Activated naive CD8-positive, alpha-beta T cell treated with anti-CD3 and anti-CD28 coated beads, Interleukin-2, amount 50 U/mL, for 16 hours (primary cell): Measurements from ENCODE around the gene RNF38.
A peak's percentile ranks its signal among the peaks of the same experiment; 100 is the strongest.
"Not testable (repeated sequence)": the region's sequence is repeated elsewhere in the genome, so short reads cannot be mapped to it uniquely, and the experiment has no call there.

Experiments used
- DNase-seq: peaks from one replicate; pipeline ENCODE4 v3.0.0-alpha.2; 2020; ENCODE audit warnings: low read depth, low spot score

RNF38 gene

DNA sequence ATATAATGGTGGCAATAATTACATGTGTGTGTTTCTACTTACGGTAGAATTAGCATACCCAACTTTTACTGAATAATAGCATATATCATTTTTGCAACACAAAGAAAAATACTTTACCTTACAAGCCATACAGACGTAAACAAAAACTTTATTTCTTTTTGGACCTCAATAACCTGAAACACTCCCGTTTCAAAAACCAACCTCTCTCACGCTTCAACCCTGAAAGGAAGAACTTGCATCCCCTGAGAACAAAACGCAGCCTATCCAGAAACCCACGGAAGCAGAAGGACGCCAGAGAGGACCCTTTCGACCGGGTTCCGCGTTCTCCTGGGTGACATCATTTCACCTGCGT lies at the start of gene RNF38:
RNF38 (minus strand) TSS at position 290 of the 352 bp plus-strand sequence; CDS start at position 129, 161 bp downstream.
- peak; percentile 12 for DNase-seq

DNA sequence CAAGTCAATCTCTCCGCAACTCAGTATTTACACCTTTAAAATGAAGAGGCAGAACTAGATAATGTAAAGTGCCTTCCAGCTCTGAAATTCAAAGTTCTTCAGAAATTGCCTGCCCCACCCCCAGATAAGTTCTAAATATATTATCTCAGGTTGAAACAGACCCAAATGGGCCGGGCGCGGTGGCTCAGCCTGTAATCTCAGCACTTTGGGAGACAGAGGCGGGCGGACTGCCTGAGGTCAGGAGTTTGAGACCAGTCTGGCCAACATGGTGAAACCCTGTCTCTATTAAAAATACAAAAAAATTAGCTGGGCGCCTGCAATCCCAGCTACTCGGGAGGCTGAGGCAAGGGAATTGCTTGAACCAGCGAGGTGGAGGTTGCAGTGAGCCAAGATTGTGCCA lies 48.5 kb upstream of the RNF38 start:
- not testable (repeated sequence) for DNase-seq

DNA sequence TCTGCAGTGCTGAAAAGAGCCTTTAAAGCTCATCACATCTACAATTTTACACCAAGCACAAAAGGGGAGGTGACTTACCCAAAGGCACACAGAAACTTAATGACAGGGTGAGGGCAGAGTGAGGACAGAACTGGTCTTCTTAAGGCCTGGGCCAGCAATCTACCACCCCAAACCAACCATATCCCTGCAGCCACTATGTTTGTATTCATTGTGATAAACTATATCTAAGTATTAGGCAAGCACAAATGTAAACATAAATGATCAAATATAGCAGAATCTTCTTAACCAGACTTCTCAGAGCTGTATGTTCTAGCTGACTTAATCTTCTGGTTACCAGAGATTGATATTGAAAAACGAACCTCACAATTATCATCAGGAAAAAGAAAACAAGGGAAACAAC lies 47.9 kb upstream of the RNF38 start:
- DNase-seq, result no peak

DNA sequence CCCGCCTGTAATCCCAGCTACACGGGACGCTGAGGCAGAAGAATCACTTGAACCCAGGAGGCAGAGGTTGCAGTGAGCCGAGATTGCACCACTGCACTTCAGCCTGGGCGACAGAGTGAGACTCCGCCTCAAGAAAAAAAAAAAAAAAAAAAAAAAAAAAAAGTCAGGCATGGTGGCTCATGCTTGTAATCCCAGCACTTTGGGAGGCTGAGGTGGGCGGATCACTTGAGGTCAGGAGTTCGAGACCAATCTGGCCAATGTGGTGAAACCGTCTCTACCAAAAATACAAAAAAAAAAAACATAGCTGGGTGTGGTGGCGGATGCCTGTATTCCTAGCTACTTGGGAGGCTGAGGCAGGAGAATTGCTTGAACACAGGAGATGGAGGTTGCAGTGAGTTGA lies 46.6 kb upstream of the RNF38 start:
- DNase-seq, result not testable (repeated sequence)

DNA sequence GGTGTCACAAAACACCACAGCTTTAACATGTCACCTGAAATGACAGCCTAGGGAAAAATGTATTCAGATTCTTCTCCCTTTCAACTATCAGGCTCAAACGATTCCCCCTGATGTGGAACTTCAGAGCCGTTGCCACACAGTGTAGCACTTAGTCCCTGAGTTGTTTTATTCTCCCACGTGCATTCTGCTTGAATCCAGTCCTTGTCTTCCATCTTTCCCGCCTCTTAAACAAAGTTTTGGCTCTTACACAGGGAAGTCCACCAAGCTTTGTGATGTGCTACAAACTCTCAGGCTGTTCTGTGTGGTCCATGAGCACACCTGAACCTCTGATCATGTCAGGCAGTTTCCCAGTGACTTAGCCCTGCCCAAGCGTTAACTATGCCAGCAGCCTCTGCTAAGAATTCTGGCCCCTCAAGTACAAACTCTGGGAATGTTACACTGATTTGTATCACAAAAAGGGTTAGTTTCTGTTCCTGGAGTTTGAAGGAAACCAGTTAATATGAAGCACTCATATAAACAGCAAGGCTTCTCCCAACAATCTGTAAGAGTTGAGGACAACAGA lies 45.8 kb upstream of the RNF38 start:
- DNase-seq, result no peak

DNA sequence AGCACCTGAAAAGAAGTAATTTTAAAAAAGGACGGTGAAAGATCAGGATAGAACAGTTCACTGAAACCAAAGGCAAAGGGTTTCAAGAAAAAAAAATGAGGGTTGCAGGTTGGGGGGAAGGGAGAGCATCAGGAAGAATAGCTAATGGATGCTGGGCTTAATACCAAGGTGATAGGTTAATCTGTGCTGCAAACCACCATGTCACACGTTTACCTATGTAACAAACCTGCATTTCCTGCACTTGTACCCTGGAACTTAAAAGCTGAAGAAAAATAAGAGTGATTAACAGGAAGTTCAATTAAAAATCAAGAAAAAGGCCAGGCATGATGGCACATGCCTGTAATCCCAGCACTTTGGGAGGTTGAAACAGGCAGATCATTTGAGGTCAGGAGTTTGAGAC lies 44.1 kb upstream of the RNF38 start:
- no peak for DNase-seq

DNA sequence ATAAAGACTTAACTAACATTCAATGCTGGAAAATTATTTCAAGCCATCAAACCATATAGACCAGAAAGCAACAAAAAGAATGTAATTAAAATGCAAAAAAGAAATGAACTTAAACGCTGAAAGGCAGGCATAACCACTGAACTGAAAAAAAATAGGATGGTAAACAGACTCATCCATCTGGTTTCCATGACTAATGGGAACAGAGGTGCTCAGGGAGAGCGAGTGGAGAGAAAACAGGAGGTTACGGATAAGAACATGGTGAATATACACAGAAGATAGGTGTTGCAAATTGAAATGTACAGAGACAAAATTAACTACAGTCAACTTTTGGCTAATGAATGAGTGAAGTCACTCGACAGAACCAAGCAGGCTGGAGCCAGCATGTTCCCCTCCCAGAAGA lies 43.5 kb upstream of the RNF38 start:
- DNase-seq, result no peak

DNA sequence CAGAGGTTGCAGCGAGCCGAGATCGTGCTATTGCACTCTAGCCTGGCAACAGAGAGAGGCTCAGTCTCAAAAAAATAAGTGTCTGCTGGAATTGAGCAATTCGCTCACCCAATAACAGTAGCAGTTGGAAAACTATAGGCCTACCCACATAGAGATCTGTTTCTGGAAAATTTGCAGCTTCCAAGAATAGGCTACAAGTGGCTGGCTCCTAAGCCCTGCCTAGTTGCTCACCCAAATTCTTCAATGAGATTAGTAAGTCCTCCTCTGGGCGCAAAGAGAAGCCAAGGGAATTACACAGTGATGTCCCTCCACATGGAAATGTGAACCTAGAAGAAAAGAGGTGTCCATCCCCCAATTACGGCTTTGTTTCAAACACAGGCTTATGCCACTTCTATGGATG lies 42.6 kb upstream of the RNF38 start:
- DNase-seq, result no peak

DNA sequence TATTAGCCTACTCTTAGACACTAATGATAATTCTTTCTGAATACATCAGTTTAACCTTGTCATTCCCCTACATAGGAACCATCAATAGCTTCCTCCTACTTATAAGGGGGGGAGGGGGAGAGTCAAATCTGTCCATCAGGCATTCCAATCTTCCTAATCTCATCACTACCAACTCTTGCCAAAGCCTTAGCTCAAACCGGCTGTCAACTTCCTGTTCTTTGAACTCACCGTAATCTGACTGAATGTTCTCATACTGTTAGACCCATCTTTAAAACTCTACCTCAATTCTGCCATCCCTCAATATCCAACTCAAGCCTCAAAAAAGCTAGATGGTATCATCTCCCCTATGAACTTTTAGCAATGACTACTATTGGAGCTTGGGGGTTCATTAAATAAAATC lies 41.9 kb upstream of the RNF38 start:
- DNase-seq, result no peak

DNA sequence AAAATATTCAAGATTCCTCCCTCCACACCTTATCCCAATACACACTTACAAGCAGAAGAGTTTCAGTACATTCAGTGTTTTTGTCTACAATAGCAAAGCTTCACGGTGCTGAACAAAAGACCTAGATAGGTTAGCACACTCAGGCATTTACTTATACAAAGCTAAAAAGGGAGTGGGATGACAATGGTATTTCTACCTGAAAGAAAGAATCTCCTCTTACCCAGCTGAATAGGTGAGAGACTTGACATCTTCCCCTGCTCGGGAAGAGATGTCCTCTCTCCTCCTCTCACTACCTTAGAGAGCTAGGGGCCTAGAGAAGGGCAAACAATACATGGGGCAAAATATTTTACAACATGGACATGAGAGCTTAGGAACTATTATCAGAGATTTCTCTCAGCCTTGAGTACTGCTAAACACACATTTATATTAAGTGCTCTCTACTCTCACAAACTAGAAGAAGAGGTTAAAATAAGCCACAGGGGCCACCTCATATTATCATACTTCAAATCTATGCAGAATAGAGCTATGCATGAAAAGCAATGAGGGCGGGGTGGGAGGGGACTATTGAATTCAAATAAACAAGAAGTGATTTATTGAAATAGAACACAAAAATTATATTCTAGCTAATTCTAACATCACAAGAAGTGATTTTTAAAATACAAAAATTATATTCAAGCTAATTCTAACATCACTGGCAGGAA lies 38.6 kb upstream of the RNF38 start:
- DNase-seq, result no peak

DNA sequence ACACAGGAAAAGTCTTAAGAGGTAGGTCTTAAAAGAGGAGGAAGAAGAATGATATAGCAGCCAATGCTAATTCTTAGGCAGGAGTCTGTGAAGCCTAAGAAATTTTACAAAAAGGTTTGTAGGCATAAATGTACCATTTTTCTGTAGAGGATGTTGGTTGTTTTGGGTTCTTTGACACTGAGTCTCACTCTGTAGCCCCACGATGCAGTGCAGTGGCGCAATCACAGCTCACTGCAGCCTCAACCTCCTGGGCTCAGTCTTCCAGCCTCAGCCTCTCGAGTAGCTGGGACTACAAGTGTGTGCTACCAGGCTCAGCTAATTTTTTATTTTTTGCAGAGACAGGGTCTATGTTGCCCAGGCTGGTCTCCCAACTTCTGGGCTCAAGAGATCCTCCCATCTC lies 37.7 kb upstream of the RNF38 start:
- no peak for DNase-seq

DNA sequence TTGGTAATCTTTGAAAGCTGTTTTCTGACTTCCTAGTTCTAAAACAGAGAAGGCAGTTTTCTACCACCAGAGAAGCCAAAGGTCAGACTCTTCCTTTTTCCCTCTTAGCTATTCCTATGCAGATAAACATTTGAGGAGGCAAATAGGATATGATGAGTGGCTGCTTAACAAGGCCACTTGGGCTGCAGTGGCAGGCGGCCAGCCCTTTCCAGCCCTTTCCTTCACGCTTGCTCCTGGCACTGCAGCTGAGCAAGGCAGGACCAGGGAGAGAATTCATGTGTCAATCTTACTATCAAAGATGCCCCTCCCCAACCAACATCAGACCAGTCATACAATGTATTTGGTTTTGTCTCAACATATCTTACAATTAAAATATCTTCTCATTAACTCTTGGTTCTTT lies 36.8 kb upstream of the RNF38 start:
- no peak for DNase-seq

DNA sequence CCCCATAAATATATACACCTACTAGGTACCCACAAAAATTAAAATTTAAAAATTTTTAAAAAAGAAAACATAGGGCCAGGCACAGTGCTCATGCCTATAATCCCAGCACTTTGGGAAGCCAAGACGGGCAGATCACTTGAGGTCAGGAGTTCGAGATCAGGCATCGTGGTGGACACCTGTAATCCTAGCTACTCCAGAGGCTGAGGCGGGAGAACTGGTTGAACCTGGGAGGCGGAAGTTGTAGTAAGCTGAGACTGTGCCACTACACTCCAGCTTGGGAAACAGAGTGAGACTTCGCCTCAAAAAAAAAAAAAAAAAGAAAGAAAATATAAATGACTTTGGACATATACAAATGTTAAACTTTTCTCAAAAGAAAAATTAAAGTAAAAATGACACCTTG lies 33.3 kb upstream of the RNF38 start:
- DNase-seq, result no peak

DNA sequence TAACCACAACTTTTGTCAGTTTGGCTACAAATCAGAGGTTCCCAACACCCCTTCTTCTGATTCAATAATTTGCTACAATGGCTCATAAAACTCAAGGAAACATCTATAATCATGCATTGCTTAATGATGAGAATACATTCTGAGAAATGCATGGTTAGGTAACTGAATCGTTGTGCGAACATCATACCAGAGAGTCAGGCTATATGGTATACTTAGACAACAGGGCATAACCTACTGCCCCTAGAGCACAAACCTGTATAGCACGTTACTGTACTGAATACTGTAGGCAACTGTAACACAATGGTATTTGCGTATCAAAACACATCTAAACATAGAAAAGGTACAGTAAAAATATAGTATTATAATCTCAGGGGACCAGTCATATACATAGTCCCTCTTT lies 31.0 kb upstream of the RNF38 start:
- no peak for DNase-seq

DNA sequence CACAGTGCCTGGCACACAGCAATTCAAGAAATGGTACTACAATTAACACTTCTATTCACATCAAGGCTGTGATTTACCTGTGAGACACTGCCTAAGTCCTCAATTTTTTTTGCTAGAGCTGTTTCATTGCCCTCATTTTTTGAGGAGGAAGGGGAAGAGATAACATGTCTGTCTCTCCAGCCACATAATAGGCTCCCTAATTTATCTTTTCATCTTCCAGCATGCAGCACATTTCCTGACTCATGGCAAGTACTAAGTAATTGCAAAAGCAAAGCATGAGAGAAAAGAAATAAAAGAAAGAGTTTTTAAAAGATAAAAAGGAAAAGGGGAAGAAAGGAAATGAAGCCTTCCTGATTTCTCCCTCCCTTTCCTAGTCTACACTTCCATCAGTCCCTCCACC lies 26.9 kb upstream of the RNF38 start:
- DNase-seq, result no peak

DNA sequence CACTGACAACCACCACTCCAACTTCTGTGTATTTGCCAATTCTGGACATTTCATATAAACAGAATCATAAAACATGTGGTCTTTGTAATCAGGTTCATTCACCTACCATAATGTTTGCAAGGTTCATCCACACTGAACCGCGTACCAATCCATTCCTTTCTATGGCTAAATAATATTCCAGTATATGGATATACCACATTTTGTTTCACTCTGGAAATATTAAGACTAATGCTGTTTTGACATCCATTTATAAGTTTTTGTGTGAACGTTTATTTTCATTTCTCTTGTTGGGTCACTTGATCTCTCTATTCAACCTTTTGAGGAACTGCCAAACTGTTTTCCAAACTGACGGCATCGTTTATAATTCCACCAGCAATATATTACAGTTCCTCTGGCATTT lies 26.3 kb upstream of the RNF38 start:
- no peak for DNase-seq

DNA sequence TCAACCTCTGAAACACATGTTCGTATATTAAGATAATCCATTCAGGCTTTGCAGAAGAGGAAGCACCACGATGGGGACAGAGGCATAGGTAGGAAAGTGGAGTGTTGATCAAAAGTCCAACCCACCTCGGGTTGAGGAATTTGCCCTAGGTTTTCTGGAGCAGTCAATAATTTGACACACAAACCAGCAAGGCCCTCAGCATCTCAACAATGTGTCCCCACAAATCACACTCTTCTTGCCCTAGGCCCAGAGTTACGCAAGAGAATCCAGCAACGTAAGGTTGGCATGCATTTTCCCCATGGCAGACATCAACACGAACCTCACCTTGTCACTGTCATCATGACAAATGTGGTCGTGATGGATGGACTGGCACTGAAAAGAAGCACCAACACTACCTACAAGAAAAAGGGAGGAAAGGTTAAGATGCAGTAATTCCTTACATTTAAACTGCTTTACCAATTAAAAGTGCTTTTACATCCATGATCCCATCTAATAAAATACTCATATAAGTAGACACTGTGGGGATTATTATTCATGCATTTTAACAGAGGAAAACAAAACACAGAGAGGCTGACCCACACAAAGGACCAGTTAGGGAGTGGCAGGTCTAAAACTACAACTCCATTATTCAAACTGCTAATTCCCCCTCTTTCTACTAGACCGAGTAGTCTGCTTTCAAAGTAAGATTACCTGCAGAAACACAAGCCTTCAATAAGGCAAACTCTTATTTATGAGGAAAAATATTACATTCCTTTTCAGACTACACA lies 24.4 kb upstream of the RNF38 start:
- DNase-seq, result no peak

DNA sequence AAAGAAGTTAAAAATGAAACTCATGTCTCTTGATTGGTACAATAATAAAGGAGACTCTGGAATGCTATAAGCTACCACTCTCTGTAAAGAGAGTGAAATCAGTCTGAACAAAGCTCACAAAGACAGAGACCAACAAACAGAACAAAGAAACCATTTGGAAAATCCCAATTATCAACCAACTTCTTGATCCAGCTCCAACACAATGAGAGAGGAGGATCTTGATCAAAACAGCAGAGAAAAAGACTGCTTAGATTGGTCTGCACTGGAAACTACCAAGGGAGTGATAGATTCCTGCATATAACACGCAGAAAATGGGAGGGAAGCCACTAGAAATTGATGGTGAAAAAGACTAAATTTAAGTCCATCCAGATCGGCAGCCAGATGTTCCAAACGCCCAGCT lies 23.1 kb upstream of the RNF38 start:
- no peak for DNase-seq

DNA sequence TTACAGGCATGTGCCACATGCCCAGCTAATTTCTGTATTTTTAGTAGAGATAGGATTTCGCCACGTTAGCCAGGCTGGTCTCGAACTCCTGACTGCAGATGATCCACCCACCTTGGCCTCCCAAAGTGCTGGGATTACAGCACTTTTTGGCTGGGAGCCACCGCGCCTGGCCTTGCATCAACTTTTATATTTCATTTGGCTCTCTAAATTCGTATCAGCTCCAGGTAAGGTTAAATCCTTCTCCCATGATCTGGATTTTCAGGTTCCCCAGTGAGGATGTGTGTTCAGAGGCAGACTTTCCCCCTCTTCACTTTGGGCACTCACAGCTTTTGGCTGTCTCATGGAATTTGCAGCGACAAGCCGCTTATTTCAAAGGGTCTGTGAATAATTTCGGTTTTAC lies 16.8 kb upstream of the RNF38 start:
- no peak for DNase-seq

DNA sequence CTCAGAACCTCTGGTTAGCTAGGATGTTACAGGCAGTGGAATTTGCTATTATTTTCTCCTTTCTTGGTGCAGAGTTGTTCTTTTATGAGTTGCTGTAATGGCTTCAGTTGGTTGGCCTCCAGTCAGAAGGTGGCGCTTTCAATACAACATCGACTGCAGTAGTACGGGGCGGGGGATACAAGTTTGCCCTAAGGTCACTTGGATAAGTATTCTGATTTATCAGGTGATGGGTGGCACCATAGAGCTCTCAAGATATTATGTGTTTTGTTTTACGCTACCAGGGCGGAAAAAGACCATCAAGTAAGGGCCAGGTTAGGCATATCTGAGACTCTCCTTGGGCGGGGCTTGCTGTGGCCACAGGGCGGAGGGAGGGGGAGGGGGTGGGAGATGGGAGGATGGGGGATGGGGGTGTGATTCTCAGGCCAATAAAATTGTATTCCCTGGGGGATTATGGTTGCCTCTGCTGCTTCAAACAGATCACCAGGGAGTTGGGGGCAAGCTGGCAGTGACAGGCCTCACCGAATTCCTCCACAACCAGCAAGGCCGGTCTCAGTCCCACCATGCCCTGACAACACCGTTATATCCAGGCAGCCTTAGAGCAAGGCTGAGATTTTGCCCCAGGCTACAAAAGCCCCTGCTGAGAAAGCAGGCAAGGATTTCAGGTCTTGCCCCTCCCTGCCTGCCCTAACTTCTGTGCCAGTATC lies 15.9 kb upstream of the RNF38 start:
- DNase-seq, result no peak

DNA sequence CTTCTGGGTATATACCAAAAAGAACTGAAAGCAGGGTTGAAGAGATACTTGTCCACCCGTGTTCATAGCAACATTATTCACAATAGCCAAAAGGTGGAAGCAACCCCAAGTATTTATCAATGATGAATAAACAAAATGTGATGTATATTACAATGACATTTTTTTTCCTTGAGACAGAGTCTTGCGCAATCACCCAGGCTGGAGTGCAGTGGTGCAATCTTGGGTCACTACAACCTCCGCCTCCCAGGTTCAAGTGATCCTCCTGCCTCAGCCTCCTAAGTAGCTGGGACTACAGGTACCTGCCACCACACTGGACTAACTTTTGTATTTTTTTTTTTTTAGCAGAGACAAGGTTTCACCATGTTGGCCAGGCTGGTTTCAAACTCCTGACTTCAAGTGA lies 11.3 kb upstream of the RNF38 start:
- not testable (repeated sequence) for DNase-seq

DNA sequence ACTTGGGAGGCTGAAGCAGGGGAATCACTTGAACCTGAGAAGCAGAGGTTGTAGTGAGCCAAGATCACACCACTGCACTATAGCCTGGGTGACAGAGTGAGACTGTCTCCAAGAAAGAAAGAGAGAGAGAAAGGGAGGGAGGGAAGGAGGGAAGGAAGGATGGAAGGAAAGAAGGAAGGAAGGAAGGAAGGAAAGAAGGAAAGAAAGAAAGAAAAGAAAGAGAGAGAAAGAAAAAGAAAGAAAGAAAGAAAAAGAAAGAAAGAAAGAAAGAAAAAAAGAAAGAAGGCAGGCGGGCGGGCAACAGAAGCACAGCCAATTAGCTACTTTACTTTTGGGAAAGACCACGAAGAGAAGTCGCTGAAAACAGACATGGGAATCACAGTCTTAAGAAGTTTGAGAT lies 9.0 kb upstream of the RNF38 start:
- not testable (repeated sequence) for DNase-seq
